ENCODE results near the gene MT1H.

MT1H gene

GRCh38 chr16:56636616-56637413 lies 32.8 kb upstream of the MT1H start:
- DNase-seq: no peak

DNA sequence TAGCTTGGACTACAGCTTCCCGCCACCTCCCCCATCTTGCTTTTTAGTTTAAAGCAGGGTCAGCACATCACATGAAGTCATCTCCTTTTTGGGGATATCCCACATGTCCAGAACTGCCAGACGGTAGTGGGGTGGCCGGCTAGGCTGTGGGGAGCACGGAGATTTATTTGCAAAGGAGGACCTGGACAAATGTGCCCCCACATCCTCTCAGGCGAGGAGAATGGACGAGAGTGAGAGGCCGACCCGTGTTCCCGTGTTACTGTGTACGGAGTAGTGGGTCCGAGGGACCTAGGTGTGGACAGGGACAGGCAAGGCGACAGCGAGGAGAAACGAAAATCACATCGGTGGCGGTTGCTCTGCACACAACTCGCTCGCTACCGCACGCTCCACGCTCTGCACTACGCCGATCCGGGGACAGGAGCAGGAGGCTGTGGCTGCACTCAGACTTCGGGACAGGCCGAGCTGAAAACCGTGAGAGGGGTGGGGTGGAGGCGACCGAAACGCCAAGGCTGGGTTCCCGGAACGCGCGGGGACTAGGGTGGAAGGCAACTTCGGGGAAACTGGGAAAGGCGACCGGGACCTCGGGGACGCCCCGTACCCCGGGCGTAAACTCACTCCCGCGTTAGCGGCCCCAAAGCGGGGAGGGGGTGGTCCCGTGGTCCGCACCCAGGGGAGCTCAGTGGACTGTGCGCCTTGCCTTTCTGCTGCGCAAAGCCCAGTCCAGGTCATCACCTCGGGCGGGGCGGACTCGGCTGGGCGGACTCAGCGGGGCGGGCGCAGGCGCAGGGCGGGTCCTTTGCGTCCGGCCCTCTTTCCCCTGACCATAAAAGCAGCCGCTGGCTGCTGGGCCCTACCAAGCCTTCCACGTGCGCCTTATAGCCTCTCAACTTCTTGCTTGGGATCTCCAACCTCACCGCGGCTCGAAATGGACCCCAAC lies 31.5 kb upstream of the MT1H start, which contains the start of gene MT1A:
MT1A (plus strand) TSS at position 853 of the 937 bp plus-strand sequence; CDS start at position 926, 73 bp downstream.
- no peak for DNase-seq

DNA sequence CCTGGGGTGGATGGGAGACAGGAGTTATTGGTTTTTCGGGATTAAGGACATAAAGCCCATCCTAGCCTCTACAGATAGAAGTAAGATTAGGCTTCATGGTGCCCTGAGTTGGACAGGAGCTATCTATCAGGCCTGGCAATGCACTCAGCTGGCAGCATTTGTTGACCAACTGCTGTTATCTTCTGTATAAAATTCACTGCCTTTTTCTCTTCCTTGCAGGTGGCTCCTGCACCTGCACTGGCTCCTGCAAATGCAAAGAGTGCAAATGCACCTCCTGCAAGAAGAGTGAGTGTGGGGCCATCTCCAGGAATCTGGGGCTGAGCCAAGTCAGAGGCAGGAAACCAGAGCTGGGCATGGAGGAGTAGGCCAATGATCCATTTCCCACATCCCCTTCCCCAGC lies 30.6 kb upstream of the MT1H start:
- no peak for DNase-seq

GRCh38 chr16:56640076-56640475 lies 29.5 kb upstream of the MT1H start:
- DNase-seq: no peak

GRCh38 chr16:56641166-56641565 lies 28.4 kb upstream of the MT1H start:
- DNase-seq: no peak

DNA sequence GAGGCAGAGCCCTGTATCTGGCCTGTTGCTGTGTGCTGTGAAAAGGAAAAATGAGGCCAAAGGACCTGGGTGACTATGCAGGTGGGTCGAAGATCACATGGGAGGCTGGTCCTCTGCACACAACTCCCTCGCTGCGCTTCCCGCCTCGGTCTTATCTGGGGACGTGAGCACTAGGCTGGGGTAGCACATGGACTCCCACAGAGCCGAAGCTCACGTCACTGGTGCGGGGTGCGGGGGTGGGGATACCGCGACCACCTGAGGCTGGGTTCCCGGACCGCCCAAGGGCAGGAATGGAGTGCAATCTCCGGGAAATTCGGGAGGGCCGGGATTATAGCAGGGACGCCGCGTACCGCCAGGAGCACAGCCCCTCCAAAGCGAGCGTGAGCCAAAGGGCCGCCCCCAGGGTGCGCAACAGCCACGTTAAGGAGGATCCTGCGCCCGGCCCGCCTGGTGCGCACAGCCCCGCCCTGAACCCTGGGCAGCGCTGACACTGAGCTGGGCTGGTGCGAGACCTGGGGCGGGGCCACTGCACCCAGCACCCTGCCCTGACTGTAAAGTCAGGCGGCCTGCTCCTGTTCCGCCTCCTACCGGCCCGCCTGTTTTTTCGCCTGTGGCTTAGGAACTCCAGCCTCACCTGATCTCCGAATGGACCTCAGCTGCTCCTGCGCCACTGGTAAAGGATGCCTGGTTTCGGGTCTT lies 26.4 kb upstream of the MT1H start:
- DNase-seq: no peak

DNA sequence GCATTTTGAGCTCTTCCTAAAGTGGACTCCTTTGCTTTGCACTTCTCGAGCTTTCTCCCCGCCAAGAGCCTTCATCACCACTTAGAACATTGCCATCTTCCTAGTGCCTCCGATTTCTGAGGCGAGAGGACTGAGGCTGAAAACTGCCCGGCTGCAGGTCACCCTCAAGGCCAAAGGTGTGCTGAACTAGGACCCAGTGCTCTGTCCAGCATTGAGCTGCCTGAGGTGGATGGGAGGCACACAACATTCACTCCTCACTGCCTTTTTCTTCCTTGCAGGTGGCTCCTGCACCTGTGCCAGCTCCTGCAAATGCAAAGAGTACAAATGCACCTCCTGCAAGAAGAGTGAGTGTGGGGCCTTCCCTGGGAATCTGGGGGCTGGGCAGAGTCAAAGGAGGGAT lies 25.8 kb upstream of the MT1H start:
- DNase-seq: no peak

DNA sequence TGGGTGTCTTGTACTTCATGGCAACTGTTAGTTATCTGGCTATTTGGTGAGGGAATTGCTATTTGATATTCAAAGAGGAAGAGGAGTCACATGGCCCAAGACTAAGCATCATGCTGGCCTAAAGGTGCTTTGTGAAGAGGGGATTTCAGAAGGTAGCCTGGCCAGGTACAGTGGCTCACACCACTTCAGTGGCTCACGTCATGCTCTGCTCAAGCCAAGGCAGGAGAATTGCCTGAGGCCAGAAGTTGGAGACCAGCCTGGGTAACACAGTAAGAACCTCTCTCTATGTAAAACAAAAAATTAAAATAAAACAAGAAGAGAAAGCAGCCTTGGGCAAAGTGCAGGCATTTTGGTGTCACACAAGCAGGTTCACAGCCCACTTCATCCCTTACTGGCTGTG lies 24.3 kb upstream of the MT1H start:
- DNase-seq: no peak

GRCh38 chr16:56645838-56646237 lies 23.8 kb upstream of the MT1H start:
- DNase-seq: no peak

DNA sequence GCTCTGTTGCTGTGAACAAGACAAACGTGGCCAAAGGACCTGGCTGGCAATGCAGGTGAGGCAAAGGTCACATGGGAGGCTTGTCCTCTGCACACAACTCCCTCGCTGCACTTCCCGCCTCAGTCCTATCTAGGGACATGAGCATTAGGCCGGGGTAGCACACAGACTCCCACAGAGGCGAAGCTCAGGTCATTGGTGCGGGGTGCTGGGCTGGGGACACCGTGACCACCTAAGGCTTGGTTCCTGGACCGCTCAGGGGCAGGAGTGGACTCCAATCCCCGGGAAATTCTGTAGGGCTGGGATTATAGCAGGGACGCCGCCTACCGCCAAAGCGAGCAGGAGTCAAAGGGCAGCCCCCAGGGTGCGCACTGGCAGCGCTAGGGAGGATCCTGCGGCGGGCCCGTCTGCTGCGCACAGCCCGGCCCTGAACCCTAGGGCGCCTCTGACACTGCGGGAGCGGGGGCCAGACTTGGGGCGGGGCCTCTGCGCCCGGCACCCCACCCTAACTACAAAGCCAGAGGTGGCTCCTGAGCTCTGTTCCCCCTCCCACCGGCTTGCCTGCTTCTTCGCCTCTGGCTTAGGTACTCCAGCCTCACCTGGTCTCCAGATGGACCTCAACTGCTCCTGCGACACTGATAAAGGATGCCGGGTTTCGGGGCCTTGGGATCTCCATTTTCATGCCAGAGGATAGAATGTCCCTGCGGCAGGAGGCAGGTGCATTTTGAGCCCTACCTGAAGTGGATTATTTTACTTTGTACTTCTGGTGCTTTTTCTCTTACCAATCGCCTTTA lies 21.8 kb upstream of the MT1H start:
- no peak for DNase-seq

DNA sequence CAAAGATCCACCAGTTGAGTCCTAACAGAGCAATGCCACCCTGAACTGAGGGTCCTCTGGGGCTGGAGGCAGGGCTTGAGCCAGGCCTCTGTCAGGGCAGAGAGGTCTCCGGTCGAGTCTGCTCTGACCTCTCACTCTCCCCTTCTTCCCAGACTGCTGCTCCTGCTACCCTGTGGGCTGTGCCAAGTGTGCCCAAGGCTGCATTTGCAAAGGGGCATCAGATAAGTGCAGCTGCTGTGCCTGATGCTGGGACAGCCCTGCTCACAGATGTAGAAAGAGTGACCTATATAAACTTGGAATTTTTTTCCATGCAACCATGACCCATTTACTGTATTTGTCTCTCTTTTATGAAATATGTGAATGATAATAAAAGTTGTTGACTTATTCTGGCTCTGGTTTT lies 20.3 kb upstream of the MT1H start:
- DNase-seq: no peak

- no peak for DNase-seq
Observed at GRCh38 chr16:56649820-56650219, 19.8 kb upstream of the MT1H start.

- no peak for DNase-seq
Observed at GRCh38 chr16:56651586-56651985, 18.0 kb upstream of the MT1H start, which contains the start of gene MT1B. Gene MT1B, plus strand, starts transcription at chr16:56651886. Its CDS starts 68 bp downstream, at chr16:56651954.

- no peak for DNase-seq
Observed at GRCh38 chr16:56652600-56652999, 17.0 kb upstream of the MT1H start.

- DNase-seq: no peak
Observed at GRCh38 chr16:56653218-56653617, 16.4 kb upstream of the MT1H start.

DNA sequence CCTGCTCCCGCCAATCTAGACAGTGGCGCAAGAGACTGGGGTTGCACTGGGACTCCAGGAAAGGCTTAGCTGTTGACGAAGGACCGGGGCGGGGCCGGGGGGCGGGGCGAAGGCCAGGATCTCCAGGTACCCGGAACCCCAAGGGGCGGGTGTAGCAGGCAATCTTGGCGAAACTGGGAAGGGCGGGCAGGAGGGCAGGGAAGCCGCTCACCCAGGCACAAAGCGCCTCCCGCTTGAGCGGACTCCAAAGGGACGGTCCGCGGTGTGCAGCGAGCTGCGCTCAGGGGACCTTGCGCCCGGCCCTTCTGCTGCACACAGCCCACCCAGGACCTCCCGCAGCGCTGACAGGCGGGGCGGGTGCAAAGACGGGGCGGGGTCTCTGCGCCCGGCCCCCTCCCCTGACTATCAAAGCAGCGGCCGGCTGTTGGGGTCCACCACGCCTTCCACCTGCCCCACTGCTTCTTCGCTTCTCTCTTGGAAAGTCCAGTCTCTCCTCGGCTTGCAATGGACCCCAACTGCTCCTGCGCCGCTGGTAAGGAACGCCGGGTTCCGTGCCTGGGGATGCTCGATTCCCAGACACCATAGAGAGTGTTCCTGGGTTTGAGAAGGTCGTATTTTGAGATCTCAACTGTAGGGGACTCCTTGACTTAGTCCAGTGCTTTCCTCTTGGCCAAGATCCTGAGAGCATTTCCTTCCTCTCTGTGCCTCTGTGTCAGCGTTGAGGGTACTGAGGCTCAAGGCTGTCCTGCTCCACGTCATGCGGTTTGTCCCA lies 11.9 kb upstream of the MT1H start, which contains the start of gene MT1F:
MT1F (plus strand) TSS at position 405 of the 772 bp plus-strand sequence; CDS start at position 505, 100 bp downstream.
- no peak for DNase-seq

DNA sequence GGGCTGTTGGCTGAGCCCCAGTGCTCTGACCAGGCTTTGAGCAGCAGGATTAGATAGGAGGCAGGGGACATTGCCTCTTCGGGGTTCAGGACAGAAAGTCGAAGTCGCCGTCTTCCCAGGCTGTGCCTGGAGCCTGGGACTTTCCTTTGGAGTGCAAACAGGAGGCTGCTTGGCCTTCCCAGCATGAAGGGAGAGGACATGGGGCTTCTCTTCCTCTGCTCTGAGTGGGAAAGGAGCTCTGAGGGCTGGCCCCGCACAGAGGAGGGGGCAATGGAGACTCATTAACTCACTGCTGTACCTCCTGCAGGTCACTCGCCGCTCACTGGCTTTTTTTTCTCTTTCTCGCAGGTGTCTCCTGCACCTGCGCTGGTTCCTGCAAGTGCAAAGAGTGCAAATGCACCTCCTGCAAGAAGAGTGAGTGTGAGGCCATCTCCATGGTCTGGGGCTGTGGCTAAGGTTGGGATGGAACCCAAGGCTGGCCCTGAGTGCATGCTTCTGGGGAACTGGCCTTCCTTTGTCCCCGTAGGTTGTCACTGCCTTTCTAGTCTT lies 11.2 kb upstream of the MT1H start:
- no peak for DNase-seq

- no peak for DNase-seq
Observed at GRCh38 chr16:56662357-56663354, 7.0 kb upstream of the MT1H start.

DNA sequence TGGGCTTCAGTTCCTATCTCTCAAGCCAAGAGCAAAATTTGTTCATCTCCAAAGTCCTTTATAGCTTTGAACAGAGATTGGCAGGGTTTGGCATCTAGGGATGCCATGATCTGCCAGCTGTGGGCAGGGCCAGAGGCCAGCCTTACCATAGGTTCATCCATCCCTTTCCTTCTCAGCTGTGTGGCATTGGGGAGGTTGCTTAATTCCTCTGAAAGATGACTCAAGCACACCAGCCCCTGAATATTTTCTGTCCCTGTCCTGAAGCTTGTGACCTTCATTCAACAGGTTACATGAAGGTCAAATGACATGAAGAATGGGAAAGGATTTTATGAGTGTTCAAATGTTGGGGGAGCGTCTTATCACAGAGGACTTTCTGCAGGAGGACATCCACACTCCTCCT lies 5.1 kb upstream of the MT1H start:
- no peak for DNase-seq
